ENCODE measurements around the gene NKAIN2.

DNA sequence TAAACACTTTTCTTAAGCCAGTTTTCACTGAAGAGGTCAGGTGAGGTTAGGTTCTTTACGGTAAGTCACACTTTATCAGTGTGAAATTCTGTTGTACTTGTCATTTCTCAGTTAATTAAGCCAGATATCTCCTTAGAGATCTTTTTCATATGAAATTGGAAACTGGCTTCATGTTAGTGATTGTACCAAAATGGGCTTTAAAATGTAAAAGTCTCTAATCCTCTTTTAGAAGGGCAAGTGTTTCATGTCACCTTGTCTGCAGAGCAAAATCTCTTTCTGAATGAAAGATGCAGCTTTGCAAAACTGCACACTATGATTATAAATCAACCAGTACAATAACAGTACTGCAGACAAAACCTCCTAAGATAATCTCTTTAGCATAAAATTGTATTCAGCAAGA lies 949.3 kb downstream of the NKAIN2 start:
- TF ChIP-seq, protein P1, sequence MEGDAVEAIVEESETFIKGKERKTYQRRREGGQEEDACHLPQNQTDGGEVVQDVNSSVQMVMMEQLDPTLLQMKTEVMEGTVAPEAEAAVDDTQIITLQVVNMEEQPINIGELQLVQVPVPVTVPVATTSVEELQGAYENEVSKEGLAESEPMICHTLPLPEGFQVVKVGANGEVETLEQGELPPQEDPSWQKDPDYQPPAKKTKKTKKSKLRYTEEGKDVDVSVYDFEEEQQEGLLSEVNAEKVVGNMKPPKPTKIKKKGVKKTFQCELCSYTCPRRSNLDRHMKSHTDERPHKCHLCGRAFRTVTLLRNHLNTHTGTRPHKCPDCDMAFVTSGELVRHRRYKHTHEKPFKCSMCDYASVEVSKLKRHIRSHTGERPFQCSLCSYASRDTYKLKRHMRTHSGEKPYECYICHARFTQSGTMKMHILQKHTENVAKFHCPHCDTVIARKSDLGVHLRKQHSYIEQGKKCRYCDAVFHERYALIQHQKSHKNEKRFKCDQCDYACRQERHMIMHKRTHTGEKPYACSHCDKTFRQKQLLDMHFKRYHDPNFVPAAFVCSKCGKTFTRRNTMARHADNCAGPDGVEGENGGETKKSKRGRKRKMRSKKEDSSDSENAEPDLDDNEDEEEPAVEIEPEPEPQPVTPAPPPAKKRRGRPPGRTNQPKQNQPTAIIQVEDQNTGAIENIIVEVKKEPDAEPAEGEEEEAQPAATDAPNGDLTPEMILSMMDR (IDR thresholded peaks at IDR 0.05; ENCODE audit: low read length): no peak
- TF ChIP-seq EZH2phosphoT487 (IDR thresholded peaks at IDR 0.05; ENCODE audit: low read length): no peak
